Ramos (cell line): ENCODE measurements around the gene SCAMP3.
"Not testable (repeated sequence)": the region's sequence is repeated elsewhere in the genome, so short reads cannot be mapped to it uniquely, and the experiment has no call there.

Experiments
- in situ Hi-C: fragments of 300-500 bp; cut with MboI; formaldehyde crosslinking; loops from one replicate; pipeline ENCODE4 v1.14.3; 2022; ENCODE audit warnings: low sequenced_read_pairs; ENCODE audit not compliant: unreplicated experiment

Gene SCAMP3

GRCh38 chr1:155233502-155233901, 28.7 kb downstream of the SCAMP3 start:
- in situ Hi-C loops, result not testable (repeated sequence)

GRCh38 chr1:155232001-155232978, 29.9 kb downstream of the SCAMP3 start:
- in situ Hi-C loops, result not testable (repeated sequence)

DNA sequence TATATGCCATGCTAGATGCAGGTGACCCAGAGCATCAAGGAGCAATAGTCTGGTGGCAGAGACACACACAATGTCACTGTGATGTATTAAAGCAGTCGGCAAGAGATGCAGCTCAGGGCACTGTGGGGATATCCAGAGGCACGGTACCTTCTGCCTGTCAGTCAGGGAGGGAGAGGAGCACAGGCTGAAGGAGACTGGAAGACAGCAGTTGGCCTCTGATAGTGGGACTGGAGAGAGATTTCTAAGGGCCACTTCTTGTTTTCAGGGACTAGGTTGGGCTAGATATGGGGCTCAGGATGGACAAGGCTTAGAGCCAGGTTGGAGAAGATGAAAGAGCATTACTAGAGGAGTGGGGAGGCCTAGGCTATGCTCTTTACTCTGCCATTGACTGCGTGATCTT, 30.9 kb downstream of the SCAMP3 start:
- in situ Hi-C loops, result not testable (repeated sequence)

- in situ Hi-C loops, result no loop called here
These were observed 34.1 kb downstream of the SCAMP3 start for GRCh38 chr1:155228096-155228427.

DNA sequence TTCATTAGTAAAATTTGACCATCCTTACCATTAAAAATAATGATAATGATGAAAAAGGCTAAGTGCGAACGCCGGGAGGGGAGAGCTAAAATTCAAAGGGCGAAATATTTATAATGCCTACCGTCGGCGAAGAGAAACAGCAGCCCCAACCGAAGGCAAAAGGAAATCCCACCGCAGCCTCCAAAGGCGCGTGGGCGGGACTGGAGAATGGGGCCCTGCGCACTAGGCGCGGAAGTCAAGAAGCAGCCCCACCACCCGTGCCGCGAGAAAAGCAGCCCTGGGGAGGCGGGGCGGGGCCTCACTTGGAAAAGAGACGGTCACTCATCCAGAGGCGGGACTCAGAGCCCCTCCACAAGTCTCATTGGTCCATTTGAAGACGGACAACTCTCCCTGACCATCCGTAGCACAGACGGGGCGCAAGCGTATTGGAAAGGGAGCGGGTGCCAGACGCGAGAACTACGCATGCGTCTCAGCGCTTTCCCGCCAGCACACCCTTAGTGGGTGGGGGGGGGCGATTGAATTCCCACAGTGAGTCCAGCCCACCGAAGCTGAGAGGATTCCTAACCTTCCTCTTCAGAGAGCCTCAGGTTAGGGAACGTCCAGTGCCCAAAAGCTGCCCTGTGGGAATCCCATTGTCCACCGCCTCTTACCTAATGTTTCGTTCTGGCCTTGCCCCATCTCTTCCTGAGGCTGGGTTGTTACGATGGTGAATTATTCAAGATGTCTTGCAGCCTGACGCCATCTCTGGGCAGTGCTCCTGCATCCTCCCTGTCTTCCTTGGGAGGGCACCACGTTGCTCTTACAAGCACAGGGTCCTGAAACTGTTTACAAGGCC, 34.7 kb downstream of the SCAMP3 start:
- in situ Hi-C loops, result no loop called here

GRCh38 chr1:155226910-155227260, 35.3 kb downstream of the SCAMP3 start:
- in situ Hi-C loops, result no loop called here

- in situ Hi-C loops, result no loop called here
These were observed 35.8 kb downstream of the SCAMP3 start for GRCh38 chr1:155226188-155226909.

DNA sequence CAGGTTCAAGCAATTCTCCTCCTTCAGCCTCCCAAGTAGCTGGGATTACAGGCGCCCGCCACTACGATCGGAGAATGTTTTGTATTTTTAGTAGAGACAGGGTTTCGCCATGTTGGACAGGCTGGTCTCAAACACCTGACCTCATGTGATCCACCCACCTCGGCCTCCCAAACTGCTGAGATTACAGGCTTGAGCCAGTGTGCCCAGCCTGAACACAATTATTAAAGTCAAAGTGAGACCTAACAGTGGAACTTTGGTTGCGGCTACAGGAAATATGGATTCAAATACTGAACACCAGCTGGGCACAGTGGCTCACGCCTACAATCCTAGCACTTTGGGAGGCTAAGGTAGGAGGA, 36.8 kb downstream of the SCAMP3 start:
- in situ Hi-C loops, result not testable (repeated sequence)

GRCh38 chr1:155223047-155223446, 39.1 kb downstream of the SCAMP3 start:
- in situ Hi-C loops, result no loop called here

- in situ Hi-C loops, result not testable (repeated sequence)
These were observed 41.8 kb downstream of the SCAMP3 start for GRCh38 chr1:155220211-155220965.

DNA sequence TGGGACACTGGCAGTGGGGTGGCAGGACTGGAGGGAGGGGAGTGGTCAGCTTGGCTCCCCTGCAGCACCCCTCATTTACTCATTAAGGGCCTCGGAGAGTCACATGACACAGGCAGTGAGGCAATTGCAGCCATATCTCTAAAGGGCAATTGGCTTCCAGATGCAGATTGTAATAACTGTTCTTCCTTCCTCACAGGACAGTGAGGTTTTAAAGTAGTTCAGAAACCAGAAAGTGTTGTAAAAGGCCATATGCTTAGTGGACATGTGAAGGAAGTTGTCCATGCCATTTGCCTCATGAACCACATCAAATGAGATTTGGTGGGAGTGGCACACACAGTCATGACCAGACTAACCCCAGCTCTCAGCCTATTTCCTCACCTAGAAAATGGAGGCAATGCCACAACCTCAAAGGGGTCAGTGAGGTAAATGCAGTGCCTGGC, 42.5 kb downstream of the SCAMP3 start:
- in situ Hi-C loops, result no loop called here

DNA sequence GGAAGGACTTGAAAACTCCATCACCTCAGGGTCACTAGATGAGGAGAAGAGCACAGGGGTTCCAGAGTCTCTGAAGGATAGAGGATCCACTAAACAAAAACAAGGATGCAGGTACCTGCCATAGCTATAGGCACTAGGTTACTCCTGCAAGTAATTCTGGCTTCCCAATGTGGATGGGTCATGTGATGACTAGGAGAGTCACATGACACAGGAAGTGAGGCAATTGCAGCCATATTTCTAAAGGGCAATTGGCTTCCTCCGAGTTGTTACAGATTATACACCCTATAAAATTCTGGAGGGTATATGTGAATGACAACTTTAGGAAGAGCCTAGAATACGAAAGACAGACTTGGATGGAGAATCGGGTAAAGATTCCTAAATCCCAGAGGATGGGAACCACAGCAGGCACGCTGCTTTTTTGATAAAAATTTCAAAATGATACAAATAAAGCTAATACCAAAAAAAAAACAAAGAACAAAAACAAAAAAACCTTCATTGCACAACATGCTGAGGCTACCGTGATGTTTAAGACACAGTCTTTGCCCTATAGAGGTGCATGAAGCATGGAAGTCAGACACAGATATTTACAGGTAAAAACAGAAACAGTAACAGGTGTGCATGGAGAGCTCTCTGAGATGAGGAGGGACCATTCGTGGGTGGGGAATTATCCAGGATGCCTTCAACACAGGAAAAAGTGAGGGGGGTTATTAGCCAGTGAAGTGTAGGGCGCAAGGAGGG, 43.1 kb downstream of the SCAMP3 start:
- in situ Hi-C loops, result no loop called here

- in situ Hi-C loops, result not testable (repeated sequence)
These were observed 47.5 kb downstream of the SCAMP3 start for GRCh38 chr1:155214702-155215101.

- in situ Hi-C loops, result not testable (repeated sequence)
These were observed 50.1 kb downstream of the SCAMP3 start for GRCh38 chr1:155212051-155212440.

DNA sequence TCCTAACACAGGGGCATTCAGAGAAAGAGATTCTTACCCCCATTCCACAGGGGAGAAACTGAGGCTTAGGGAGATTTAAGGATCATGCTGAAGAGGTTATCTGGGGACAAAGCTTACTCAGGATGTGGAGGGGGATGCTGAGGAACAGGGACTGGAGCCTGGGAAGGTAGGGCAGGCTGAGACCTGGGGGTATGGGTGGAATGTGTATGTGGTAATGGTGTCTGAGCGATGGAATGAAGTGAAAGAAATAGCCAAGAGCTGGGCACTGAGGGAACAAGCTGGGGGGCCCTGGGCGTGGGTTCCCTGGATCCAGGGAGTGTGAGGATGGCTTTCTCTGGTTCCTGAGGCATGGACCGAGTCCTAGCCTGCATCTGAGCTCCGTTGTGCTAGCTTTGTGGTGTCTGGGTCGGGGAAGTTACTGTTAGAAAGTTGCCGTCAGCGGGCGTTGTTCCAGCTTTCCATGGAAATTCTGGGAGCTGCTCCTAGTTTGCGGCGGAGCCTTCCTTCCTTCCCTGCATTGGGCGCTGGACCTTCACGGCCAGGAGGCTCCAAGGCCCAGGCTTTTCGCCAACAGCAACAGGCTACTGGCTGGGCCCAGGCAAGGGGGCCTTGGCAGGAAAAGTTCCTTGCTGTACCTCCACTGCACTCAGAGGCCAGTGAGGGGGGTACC, 50.6 kb downstream of the SCAMP3 start:
- in situ Hi-C loops, result not testable (repeated sequence)

DNA sequence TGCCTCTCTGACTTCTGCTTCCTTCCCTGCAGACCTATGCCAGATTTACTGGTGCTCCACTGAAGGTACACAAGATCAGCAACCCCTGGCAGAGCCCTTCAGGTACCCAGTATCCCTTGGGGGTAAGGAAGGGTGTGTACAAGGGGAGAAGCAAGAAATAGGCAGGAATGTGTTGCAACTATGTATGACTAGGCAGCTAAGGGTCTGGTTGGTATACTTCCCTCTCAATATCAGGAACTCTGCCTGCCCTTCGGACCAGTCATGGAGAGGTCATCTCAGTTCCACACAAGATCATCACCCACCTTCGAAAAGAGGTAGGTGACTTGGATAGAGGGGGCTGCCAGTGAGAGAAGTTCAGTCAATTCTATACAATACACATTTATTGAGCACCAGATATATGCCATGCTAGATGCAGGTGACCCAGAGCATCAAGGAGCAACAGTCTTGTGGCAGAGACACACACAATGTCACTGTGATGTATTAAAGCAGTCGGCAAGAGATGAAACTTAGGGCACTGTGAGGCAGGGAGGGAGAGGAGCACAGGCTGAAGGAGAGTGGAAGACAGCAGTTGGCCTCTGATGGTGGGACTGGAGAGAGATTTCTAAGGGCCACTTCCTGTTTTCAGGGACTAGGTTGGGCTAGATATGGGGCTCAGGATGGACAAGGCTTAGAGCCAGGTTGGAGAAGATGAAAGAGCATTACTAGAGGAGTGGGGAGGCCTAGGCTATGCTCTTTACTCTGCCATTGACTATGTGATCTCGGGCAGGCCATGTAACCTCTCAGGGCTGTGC, 51.7 kb downstream of the SCAMP3 start:
- in situ Hi-C loops, result no loop called here

- in situ Hi-C loops, result loop anchor here (10.0 kb wide), 1 partner anchor 385 kb away; no protein-coding TSS in a partner anchor
These were observed 52.8 kb downstream of the SCAMP3 start for GRCh38 chr1:155209312-155209721.
